Mesenchymal stem cell (in vitro differentiated cells and primary cell): ENCODE measurements around the gene PLEKHM2. TPM values are rescaled to one million over a fixed set of nuclear protein-coding genes. Genes with fewer than 3 reads are reported as not detected.

Experiments
- small RNA-seq: library from polyadenylated mRNA; stranded (forward); fragments of <200 nt; extraction: miRNeasy Mini kit (QIAGEN cat#:217004); gene quantifications from one replicate; pipeline ENCODE3, GENCODE V24; 2013; ENCODE audit warnings: low read depth

Gene PLEKHM2

Small RNA genes lying within 50 kb of the gene (small RNA-seq; reads per million reads assigned to genes)
- not detected for gene AL121992.2
